KMS-11 (cell line): ENCODE results near the gene ZNF827.

ENCODE experiments used
- H2AFZ ChIP-seq: fragments of 200-600 bp; sonication (generic); 2 replicates; pipeline ENCODE4 v1.6.1; 2016; ENCODE audit warnings: antibody characterized with exemption, mixed run types, low read depth
- H3K27ac ChIP-seq: fragments of 200-600 bp; sonication (generic); 2 replicates; pipeline ENCODE4 v1.6.1; 2016; ENCODE audit warnings: mild to moderate bottlenecking, mixed run types
- H3K27me3 ChIP-seq: fragments of 200-600 bp; sonication (generic); 2 replicates; pipeline ENCODE4 v1.6.1; 2017; ENCODE audit warnings: mild to moderate bottlenecking, low read depth, mixed run types, moderate library complexity; ENCODE audit not compliant: insufficient read depth
- H3K36me3 ChIP-seq: fragments of 200-600 bp; sonication (generic); 2 replicates; pipeline ENCODE4 v1.6.1; 2017; ENCODE audit warnings: mild to moderate bottlenecking, mixed run types; ENCODE audit not compliant: insufficient read depth
- H3K4me1 ChIP-seq: fragments of 200-600 bp; sonication (generic); 2 replicates; pipeline ENCODE4 v1.6.1; 2016; ENCODE audit warnings: mild to moderate bottlenecking, low read depth, mixed run types; ENCODE audit not compliant: poor library complexity, severe bottlenecking
- H3K4me2 ChIP-seq: fragments of 200-600 bp; sonication (generic); 2 replicates; pipeline ENCODE4 v1.7.0; 2016; ENCODE audit warnings: mild to moderate bottlenecking, mixed run types
- H3K4me3 ChIP-seq: fragments of 200-600 bp; sonication (generic); IDR thresholded peaks from 2 replicates; pipeline ENCODE4 v1.6.1; 2017; ENCODE audit warnings: low read depth, low read length, mixed read lengths; ENCODE audit not compliant: insufficient read depth
- H3K79me2 ChIP-seq: fragments of 200-600 bp; sonication (generic); 2 replicates; pipeline ENCODE4 v1.6.1; 2016; ENCODE audit warnings: low read depth, mixed run types; ENCODE audit not compliant: insufficient read depth
- H3K9ac ChIP-seq: fragments of 200-600 bp; sonication (generic); 2 replicates; pipeline ENCODE4 v1.6.1; 2016; ENCODE audit warnings: mild to moderate bottlenecking, mixed run types
- H4K20me1 ChIP-seq: fragments of 200-600 bp; sonication (generic); 2 replicates; pipeline ENCODE4 v1.6.1; 2016; ENCODE audit warnings: mild to moderate bottlenecking, mixed run types; ENCODE audit not compliant: insufficient read depth
- CTCF ChIP-seq: fragments of 200-600 bp; sonication (generic); conservative IDR thresholded peaks from 2 replicates; pipeline ENCODE4 v1.6.1; 2017; ENCODE audit warnings: low read depth, mild to moderate bottlenecking, antibody characterized with exemption, low read length, moderate library complexity, mixed read lengths

Gene ZNF827

GRCh38 chr4:145763399-145763798 lies 175.2 kb downstream of the ZNF827 start:
- no peak overlapping the region for H2AFZ ChIP-seq
- no peaks in the 10 kb centered on the region for H4K20me1 ChIP-seq
- no peaks in the 10 kb centered on the region for H3K4me1 ChIP-seq
- H3K27me3 ChIP-seq: no peaks in the 10 kb centered on the region
- no peak for TF ChIP-seq CTCF
- H3K27ac ChIP-seq: no peak overlapping the region
- H3K36me3 ChIP-seq: peaks cover 3% of the 10 kb centered on the region; the same call in 1 of the 2 replicates
- no peak overlapping the region for H3K9ac ChIP-seq
- H3K4me2 ChIP-seq: no peak overlapping the region
- H3K79me2 ChIP-seq: no peaks in the 10 kb centered on the region
- H3K4me3 ChIP-seq: no peak overlapping the region

DNA sequence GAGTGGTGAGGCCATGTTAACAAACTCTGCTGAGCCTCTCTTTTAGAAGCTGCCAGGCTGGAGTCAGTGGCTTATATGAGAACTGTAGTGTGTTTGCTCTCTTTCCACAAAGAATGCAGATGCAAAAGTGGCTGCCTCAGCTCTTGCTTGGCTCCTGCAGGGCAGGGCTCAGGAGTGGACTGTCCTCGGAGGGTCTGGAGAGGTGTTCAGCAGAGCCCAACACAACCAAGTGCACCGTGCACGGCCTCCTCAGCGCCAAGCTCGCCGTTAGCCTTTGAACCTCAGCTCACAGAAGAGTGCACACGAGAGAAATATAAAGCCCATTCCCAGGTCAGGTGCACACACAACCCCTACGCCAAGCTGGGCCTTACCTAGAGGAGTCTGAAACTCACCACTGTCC lies 175.9 kb downstream of the ZNF827 start:
- Histone ChIP-seq H3K4me1 (no peaks in the 10 kb centered on the region), H3K27ac (no peak overlapping the region), H3K36me3 (peaks cover 3% of the 10 kb centered on the region; the same call in 1 of the 2 replicates), H4K20me1 (no peaks in the 10 kb centered on the region), H3K9ac (no peak overlapping the region), H3K79me2 (no peaks in the 10 kb centered on the region), H2AFZ (no peak overlapping the region), H3K4me3 (no peak overlapping the region), H3K27me3 (no peaks in the 10 kb centered on the region), H3K4me2 (no peak overlapping the region)
- no peak for TF ChIP-seq CTCF

DNA sequence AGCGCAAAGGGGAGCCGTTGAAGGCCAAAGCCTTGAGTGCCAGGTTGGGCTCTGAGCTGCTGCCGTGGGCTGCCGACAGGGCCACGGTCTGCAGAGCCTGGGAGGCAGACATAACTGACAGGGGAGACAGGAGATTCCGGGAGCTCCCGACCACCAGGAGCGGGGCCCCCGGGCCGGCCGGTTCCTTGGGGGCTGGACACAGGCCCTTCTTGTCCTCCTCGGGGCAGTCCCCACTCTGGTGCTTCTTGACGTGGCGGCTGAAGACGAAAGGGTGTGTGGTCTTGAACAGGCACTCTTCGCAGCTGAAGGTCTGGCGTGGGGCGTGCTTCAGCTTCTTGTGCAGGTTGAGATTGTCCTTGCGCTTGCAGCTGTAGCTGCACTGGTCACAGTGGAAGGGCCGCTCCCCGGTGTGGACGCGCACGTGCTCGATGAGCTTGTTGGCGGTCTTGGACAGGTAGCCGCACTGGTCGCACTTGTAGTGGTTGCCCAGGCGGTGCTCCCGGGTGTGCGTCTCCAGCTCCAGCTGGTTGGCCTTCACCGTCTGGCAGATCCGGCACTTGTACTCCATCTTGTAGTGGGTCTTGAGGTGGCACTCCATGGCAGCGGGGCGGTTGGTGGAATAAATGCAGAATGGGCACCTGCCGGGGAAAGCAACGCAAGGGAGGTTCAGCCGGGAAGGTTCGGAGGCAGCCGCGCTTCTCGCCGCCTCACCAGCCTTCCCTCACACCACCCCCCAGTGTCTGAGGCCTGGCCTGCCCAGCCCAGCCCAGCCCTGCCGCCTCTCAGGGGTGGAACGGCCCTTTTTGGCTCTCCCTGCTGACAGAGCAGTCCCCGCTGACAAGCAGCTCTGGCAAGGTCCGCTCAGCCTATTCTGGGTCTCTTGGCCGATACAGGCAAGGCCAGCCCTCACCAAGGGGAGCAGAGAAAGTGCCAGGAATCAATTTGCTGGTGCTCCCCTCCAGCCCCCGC lies 177.4 kb downstream of the ZNF827 start:
- H3K4me2 ChIP-seq: no peak overlapping the region
- H4K20me1 ChIP-seq: no peaks in the 10 kb centered on the region
- no peaks in the 10 kb centered on the region for H3K79me2 ChIP-seq
- H3K4me1 ChIP-seq: no peaks in the 10 kb centered on the region
- H3K9ac ChIP-seq: no peak overlapping the region
- H3K4me3 ChIP-seq: no peak overlapping the region
- H3K27me3 ChIP-seq: no peaks in the 10 kb centered on the region
- no peak overlapping the region for H3K27ac ChIP-seq
- TF ChIP-seq CTCF: no peak
- H2AFZ ChIP-seq: no peak overlapping the region
- H3K36me3 ChIP-seq: peaks cover 3% of the 10 kb centered on the region; the same call in 1 of the 2 replicates

- H3K4me1 ChIP-seq: no peaks in the 10 kb centered on the region
- H3K79me2 ChIP-seq: no peaks in the 10 kb centered on the region
- no peak overlapping the region for H3K4me3 ChIP-seq
- no peak overlapping the region for H3K4me2 ChIP-seq
- no peak overlapping the region for H3K27ac ChIP-seq
- no peak overlapping the region for H2AFZ ChIP-seq
- H3K9ac ChIP-seq: no peak overlapping the region
- H3K36me3 ChIP-seq: peaks cover 3% of the 10 kb centered on the region; the same call in 1 of the 2 replicates
- no peak for TF ChIP-seq CTCF
- H4K20me1 ChIP-seq: no peaks in the 10 kb centered on the region
- no peaks in the 10 kb centered on the region for H3K27me3 ChIP-seq
Observed at GRCh38 chr4:145760176-145760575, 178.4 kb downstream of the ZNF827 start.
